SU-DHL-6 (cell line): ENCODE measurements around the gene ARL10.

Source experiments
- H2AFZ ChIP-seq: fragments of 200-600 bp; sonication (generic); 2 replicates; pipeline ENCODE4 v1.6.1; 2014; ENCODE audit warnings: low read depth, mild to moderate bottlenecking, moderate library complexity, mixed read lengths, antibody characterized with exemption, low read length; ENCODE audit not compliant: severe bottlenecking
- H3F3A ChIP-seq: fragments of 200-600 bp; shearing (Covaris generic); 2 replicates; pipeline ENCODE4 v1.6.0; 2016; ENCODE audit warnings: antibody characterized with exemption, mild to moderate bottlenecking; ENCODE audit not compliant: insufficient read depth
- H3K27ac ChIP-seq: fragments of 200-600 bp; sonication (generic); 2 replicates; pipeline ENCODE4 v1.5.1; 2016; ENCODE audit warnings: low read depth, mild to moderate bottlenecking, low read length, moderate library complexity, mixed read lengths
- H3K27me3 ChIP-seq: fragments of 200-600 bp; sonication (generic), shearing (Covaris generic); 2 replicates; pipeline ENCODE4 v1.6.0; 2014; ENCODE audit warnings: mild to moderate bottlenecking, low read length
- H3K36me3 ChIP-seq: fragments of 200-600 bp; sonication (generic); 2 replicates; pipeline ENCODE4 v1.6.1; 2014; ENCODE audit warnings: mild to moderate bottlenecking, low read length, mixed read lengths
- H3K4me2 ChIP-seq: fragments of 300-600, 200-600 bp; shearing (Covaris generic), sonication (generic); 2 replicates; pipeline ENCODE4 v1.6.0; 2014; ENCODE audit warnings: low read length, low read depth, mild to moderate bottlenecking; ENCODE audit not compliant: poor library complexity, severe bottlenecking
- H3K4me3 ChIP-seq: fragments of 200-600 bp; sonication (generic); 2 replicates; pipeline ENCODE4 v1.5.1; 2014; ENCODE audit warnings: antibody characterized with exemption, low read length, mild to moderate bottlenecking, mixed read lengths; ENCODE audit not compliant: insufficient read depth, poor library complexity, severe bottlenecking
- H3K79me2 ChIP-seq: fragments of 200-600 bp; sonication (generic); 2 replicates; pipeline ENCODE4 v1.6.1; 2014; ENCODE audit warnings: mild to moderate bottlenecking, low read length, moderate library complexity; ENCODE audit not compliant: insufficient read depth
- H3K9ac ChIP-seq: fragments of 200-600 bp; sonication (generic); 2 replicates; pipeline ENCODE4 v1.7.0; 2014; ENCODE audit warnings: mild to moderate bottlenecking, low read length
- H3K9me2 ChIP-seq: fragments of 200-600 bp; sonication (generic); replicated peaks from 2 replicates; pipeline ENCODE4 v1.6.1; 2014; ENCODE audit warnings: low read length; ENCODE audit not compliant: insufficient read depth
- H3K9me3 ChIP-seq: fragments of 200-600 bp; sonication (generic); 2 replicates; pipeline ENCODE4 v1.6.1; 2014; ENCODE audit warnings: low read length, mixed read lengths; ENCODE audit not compliant: insufficient read depth
- H4K20me1 ChIP-seq: fragments of 200-600 bp; sonication (generic); 2 replicates; pipeline ENCODE4 v1.6.1; 2014; ENCODE audit warnings: low read depth, mild to moderate bottlenecking, antibody characterized with exemption, low read length, moderate library complexity, mixed read lengths
- EZH2phosphoT487 ChIP-seq: fragments of 200-600 bp; sonication (generic), shearing (Covaris generic); conservative IDR thresholded peaks from 2 replicates; pipeline ENCODE4 v1.6.1; 2018; ENCODE audit warnings: mild to moderate bottlenecking, antibody characterized with exemption, low read length, moderate library complexity, mixed read lengths
- TF ChIP-seq, protein P1 (sequence below): fragments of 200-600 bp; sonication (generic); IDR thresholded peaks from one replicate; pipeline ENCODE4 v1.5.1; 2017; ENCODE audit warnings: antibody characterized with exemption, mild to moderate bottlenecking, low read length, moderate library complexity; ENCODE audit not compliant: insufficient read depth, poor library complexity, severe bottlenecking

Gene ARL10

DNA sequence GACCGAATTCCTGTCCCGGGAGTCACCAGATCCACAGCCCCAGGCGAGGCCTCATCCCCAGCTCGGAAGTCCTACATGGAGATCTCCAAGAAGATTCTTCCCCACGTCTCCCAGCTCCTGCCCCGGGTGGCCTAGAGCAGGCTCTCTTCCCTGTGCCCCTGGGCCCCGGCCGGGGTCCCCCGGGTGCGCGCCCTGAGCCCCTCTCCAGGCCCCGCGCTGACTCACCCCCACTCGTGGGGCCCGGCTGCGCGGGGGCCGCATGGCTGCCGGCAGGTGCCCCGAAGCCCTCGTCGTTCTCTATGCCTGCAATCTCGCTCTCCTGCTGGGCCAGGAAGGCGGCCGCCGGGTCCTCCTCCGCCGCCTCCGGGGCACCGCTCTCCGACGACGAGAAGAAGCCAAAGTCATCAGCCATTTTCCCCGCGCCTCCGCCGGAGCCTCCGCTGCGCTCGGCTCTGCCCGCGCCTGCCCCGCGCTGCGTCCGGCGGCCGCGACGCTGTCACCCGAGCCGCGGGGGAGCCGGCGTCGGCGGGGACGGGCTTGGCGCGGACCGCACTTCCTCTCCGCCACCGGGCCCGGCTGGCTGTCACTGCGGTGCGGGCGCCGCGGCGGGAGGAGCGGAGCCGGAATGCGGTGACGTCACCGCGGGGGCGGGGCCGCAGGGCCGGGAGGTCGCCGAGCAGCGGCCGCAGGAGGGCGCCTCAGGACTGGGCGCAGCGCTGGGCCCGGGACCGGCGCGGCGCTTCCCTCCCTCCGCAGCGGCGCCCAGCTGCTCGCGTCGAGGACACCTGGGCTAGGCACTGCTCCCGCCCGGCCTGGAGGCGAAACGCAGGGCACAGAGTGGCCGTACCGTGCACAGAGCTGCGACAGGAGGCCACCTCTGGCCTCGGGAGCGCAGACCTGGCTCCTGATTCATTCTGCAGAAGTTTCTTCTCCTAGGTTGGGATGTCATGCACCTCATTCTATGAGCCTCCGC lies 51.0 kb downstream of the ARL10 start, which contains the start of gene CLTB:
TSS of gene CLTB (minus strand) at position 588 of the 973 bp plus-strand sequence. CDS start at position 412, 176 bp downstream.
- H3K27ac ChIP-seq, result 0 out of 2 replicates have a peak within 1 kb of the TSS, but pooled peaks have one; percentile 21
- TF ChIP-seq, protein P1, sequence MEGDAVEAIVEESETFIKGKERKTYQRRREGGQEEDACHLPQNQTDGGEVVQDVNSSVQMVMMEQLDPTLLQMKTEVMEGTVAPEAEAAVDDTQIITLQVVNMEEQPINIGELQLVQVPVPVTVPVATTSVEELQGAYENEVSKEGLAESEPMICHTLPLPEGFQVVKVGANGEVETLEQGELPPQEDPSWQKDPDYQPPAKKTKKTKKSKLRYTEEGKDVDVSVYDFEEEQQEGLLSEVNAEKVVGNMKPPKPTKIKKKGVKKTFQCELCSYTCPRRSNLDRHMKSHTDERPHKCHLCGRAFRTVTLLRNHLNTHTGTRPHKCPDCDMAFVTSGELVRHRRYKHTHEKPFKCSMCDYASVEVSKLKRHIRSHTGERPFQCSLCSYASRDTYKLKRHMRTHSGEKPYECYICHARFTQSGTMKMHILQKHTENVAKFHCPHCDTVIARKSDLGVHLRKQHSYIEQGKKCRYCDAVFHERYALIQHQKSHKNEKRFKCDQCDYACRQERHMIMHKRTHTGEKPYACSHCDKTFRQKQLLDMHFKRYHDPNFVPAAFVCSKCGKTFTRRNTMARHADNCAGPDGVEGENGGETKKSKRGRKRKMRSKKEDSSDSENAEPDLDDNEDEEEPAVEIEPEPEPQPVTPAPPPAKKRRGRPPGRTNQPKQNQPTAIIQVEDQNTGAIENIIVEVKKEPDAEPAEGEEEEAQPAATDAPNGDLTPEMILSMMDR, result peak; percentile 46
- no peak for TF ChIP-seq EZH2phosphoT487
- no peaks in the 10 kb centered on the region for H3K9me3 ChIP-seq
- peak within 1 kb of the TSS; percentile 93 for H3K4me3 ChIP-seq
- peak within 1 kb of the TSS; percentile 95 for H3K9ac ChIP-seq
- H3K36me3 ChIP-seq, result no peaks in the 10 kb centered on the region
- H3K27me3 ChIP-seq, result no peaks in the 10 kb centered on the region
- H3K79me2 ChIP-seq, result peaks cover 5% of the 10 kb centered on the region; the same call in 1 of the 2 replicates
- H2AFZ ChIP-seq, result peak within 1 kb of the TSS; percentile 99
- peak within 1 kb of the TSS; percentile 64 for H3K4me2 ChIP-seq
- no peaks in the 10 kb centered on the region for H3F3A ChIP-seq
- no peaks in the 10 kb centered on the region for H3K9me2 ChIP-seq
- H4K20me1 ChIP-seq, result no peaks in the 10 kb centered on the region

DNA sequence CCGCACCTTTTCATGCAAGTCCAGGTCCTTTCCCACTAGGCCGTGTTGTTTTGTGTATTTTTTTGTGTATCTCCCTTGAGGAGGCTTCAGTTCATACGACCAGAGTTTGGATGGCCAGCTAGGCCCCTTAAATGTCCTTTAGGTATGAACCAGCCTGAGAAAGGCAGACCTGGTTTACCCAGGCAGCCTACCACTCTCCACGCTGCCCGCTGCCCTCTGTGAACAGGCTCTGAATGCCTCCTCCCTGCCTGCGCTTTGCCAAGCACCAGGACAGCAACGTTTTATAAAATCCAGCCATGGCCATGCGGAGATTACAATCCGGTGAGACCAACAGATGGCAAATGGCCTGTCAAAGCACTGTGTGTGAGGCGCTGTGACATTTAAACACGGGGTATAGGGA lies 51.7 kb downstream of the ARL10 start:
- Histone ChIP-seq H3F3A (no peaks in the 10 kb centered on the region), H4K20me1 (no peaks in the 10 kb centered on the region), H3K4me3 (peak overlapping the region; percentile 93), H3K27ac (no peak overlapping the region), H3K79me2 (peaks cover 5% of the 10 kb centered on the region; the same call in 1 of the 2 replicates), H3K9me3 (no peaks in the 10 kb centered on the region), H3K4me2 (peak overlapping the region; percentile 64), H2AFZ (peak overlapping the region; percentile 37), H3K36me3 (no peaks in the 10 kb centered on the region), H3K9me2 (no peaks in the 10 kb centered on the region), H3K27me3 (no peaks in the 10 kb centered on the region), H3K9ac (peak overlapping the region; percentile 95)
- TF ChIP-seq EZH2phosphoT487, result no peak
- TF ChIP-seq, protein P1, result no peak

DNA sequence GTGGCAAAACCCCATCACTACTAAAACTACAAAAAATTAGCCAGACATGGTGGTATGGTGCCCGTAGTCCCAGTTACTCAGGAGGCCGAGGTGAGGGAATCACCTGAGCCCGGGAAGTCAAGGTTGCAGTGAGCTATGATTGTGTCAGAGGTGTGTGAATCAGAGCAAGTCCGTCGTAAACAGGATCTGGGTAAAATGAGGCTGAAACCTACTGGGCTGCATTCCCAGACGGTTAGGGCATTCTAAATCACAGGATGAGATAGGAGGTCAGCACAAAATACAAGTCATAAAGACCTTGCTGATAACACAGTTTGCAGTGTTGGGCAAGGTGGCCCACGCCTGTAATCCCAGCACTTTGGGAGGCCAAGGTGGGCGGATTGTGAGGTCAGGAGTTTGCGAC lies 53.0 kb downstream of the ARL10 start:
- Histone ChIP-seq H4K20me1 (no peaks in the 10 kb centered on the region), H3K9ac (no peak overlapping the region), H3K9me3 (no peaks in the 10 kb centered on the region), H3K4me3 (no peak overlapping the region), H3F3A (no peaks in the 10 kb centered on the region), H3K27ac (no peak overlapping the region), H3K4me2 (no peak overlapping the region), H3K27me3 (no peaks in the 10 kb centered on the region), H2AFZ (no peak overlapping the region), H3K79me2 (peaks cover 5% of the 10 kb centered on the region; the same call in 1 of the 2 replicates), H3K36me3 (no peaks in the 10 kb centered on the region), H3K9me2 (no peaks in the 10 kb centered on the region)
- no peak for TF ChIP-seq EZH2phosphoT487
- TF ChIP-seq, protein P1, result no peak
